ENCODE results near the gene MPEG1.

- TF ChIP-seq CTCF (optimal IDR thresholded peaks at IDR 0.05 in 1 of 3, IDR thresholded peaks at IDR 0.05 in 1 of 3, conservative IDR thresholded peaks at IDR 0.05 in 1 of 3; ENCODE audit: extremely low read depth in 1 of 3, insufficient read depth in 2 of 3, low read length in 3 of 3) = peak; percentile 53 to 79 (median 75)
- TF ChIP-seq EZH2 (IDR thresholded peaks at IDR 0.05; ENCODE audit: low read length) = no peak
These were observed 6.1 kb downstream of the MPEG1 start for GRCh38 chr11:59206635-59207034.
